Epithelial cell of esophagus (primary cell): ENCODE data around the gene CCT7.

ENCODE experiments used
- DNase-seq: peaks from one replicate; pipeline ENCODE4 v3.0.0; 2010; ENCODE audit warnings: low read depth
- H3K4me3 ChIP-seq: 2 replicates; pipeline ENCODE4 v1.5.1; 2011; ENCODE audit warnings: mild to moderate bottlenecking, low read length, control low read depth
- TF ChIP-seq, protein P1 (sequence below): IDR thresholded peaks from 2 replicates; pipeline ENCODE4 v1.5.1; 2011; ENCODE audit warnings: low read depth, mild to moderate bottlenecking, low read length, control low read depth, inconsistent platforms; ENCODE audit not compliant: insufficient read depth; ENCODE audit errors: missing control alignments

The CCT7 gene

DNA sequence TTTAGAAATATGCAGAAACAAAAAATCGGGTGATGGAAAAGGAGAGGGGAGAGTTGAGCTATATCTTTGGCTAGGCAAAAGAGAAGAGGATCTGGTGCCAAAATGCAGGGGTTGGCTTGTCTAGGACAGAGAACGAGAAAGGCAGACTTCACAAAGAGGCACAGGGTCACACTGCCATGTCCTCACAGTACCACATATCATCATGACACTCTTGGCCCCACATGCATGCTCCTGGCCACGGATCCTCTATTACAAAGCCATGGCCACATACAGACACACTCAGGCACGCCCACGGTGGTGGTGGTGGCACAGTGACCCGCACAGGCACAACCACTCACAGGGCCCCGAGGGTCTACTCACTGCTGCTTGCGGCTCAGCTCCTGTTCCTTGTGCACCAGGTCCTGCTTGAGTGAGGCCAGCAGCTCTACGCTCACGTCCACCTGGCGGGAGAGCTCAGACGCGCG lies 34.3 kb downstream of the CCT7 start:
- no peak for DNase-seq
- TF ChIP-seq, protein P1, sequence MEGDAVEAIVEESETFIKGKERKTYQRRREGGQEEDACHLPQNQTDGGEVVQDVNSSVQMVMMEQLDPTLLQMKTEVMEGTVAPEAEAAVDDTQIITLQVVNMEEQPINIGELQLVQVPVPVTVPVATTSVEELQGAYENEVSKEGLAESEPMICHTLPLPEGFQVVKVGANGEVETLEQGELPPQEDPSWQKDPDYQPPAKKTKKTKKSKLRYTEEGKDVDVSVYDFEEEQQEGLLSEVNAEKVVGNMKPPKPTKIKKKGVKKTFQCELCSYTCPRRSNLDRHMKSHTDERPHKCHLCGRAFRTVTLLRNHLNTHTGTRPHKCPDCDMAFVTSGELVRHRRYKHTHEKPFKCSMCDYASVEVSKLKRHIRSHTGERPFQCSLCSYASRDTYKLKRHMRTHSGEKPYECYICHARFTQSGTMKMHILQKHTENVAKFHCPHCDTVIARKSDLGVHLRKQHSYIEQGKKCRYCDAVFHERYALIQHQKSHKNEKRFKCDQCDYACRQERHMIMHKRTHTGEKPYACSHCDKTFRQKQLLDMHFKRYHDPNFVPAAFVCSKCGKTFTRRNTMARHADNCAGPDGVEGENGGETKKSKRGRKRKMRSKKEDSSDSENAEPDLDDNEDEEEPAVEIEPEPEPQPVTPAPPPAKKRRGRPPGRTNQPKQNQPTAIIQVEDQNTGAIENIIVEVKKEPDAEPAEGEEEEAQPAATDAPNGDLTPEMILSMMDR, result no peak
- H3K4me3 ChIP-seq, result peak overlapping the region; percentile 49

DNA sequence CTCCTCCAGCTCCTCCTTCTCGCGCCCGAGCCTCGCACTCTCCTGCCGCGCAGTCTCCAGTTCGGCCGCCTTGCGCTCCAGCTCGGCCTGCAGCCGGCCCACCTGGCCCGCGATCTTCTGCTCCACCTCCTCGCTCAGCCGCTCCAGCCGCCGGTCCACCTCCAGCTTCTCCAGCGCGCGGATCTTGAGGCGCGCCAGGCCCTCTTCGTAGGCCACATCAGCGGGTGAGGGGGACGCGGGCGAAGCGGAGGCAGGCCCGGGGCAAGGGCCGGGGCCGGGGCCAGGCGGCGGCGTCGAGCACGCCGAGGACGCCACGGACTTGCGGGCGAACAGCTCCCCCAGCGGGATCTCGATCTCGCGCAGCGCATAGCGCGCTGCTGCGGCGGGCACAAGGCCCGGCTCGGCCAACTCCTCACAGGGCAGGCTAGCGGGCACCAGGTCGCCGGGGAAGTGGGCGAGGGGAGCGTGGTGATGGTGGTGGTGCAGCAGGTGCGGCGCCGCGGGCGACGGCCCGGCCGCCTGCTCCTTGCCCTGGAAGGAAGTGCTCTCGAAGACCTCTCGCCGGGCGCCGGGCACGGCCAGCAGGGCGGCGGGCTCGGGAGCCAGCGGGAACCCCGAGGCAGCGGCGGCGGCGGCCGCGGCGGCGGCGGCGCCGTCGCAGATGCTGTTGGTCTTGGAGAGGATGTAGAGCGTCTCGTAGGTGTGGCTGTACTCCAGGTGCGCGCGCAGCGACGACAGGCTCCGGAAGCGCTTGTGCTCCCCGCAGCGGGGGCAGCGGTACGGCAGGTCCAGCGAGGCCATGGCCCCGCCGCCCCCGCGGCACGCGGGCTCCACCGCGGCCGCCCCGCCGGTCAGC lies 35.0 kb downstream of the CCT7 start:
- DNase-seq, result peak; percentile 77
- H3K4me3 ChIP-seq, result peak overlapping the region; percentile 49
- TF ChIP-seq, protein P1, result peak; percentile 28

DNA sequence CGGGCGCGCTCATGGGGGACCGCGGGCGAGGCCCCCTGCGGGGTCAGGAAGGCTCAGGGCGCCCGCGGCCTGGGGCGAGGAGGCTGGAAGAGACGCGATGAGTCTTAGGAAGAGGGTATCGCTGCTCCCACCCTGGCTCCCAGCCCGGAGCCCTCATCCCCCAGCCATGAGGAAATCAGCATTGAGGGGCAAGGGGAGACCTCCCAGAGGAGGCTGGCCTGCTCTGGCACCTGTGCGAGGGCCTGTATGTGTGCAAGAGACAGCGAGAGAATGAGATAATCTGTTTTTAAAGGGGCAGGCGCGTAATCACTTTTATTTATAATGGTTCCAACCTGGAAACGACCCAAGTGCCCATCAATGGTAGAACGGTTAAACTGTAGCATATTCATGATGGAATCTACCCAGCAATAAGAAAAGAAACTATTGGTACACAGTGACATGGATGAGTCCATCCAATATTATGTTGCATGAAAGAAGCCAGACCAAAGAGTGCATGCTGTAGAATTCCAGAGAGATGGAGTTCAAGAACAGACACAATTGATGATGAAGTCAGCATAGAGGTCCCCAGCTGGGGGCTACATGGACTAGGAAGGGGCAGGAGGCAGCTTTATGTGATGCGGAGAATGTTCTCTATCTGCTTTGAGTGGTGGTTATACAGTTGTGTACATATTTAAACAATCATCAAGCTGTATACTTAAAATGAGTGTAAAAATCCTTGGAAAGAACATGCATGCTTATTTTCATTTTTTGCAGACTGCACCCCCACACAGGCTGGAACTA lies 35.8 kb downstream of the CCT7 start:
- TF ChIP-seq, protein P1, result no peak
- DNase-seq, result no peak
- H3K4me3 ChIP-seq, result peak overlapping the region; percentile 45

DNA sequence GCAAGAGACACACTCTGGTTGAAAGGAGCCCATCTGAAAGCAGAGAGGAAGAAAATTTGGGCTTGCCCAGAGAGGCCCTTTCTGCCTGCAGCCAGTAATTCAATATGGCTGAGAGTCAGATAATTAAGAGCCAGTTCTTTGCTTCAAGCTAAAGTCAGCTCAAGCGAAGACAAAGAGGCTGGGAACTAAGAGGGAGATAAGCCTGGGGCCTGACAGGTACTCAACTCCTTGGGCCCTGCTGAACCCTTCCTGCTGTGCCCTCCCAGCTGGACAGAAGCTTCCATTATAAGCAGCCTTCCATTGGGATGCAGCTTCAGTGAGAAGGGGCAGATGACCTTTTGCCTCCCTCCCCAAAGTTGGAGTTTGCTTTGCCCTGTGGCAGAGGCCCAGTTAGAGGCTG lies 38.2 kb downstream of the CCT7 start:
- H3K4me3 ChIP-seq, result no peak overlapping the region
- TF ChIP-seq, protein P1, result no peak
- no peak for DNase-seq

DNA sequence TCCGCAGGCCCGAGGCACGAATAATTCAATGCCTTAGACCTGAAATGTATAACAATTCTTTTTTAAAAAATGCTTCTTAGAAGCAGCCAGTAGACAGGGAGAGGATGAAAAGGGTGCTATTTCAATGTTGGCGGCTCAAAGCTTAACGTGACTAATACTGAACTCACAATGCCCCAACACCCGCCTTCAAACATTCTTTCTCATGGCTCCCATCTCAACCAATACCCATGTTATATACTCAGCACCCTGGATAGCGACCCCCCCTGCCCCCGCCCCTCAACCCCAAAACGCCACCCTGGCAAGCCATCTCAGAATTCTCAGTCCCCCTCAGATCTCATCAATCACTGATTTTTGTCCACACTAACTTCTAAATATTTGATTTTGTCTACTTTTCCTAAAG lies 45.7 kb downstream of the CCT7 start:
- DNase-seq, result peak; percentile 27
- no peak overlapping the region for H3K4me3 ChIP-seq
- TF ChIP-seq, protein P1, result no peak

DNA sequence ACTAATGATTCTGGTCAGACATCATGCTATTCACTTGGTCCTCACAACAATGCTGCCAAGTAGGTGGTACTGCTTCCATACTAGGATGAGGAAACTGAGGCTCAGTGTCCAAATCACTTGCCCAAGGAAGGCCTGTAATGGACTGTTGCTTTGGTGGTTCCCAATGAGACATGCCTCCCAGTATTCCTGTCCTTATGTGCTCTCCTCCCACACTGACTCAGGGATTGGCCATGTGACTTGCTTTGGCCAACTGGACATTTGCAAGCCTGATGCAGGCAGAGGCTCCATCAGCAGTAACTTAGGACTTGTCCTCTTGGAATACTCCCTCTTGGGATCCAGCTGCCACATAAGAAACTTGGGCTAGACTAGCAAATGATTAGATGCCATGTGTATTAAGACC lies 47.1 kb downstream of the CCT7 start:
- no peak overlapping the region for H3K4me3 ChIP-seq
- TF ChIP-seq, protein P1, result no peak
- DNase-seq, result no peak
